ENCODE results near the gene STUM. TPM values are rescaled to one million over a fixed set of nuclear protein-coding genes. Genes with fewer than 3 reads are reported as not detected.
"Not testable (repeated sequence)": the region's sequence is repeated elsewhere in the genome, so short reads cannot be mapped to it uniquely, and the experiment has no call there.

Gene STUM
- total RNA-seq, 1 donor, result under 0.01 TPM

DNA sequence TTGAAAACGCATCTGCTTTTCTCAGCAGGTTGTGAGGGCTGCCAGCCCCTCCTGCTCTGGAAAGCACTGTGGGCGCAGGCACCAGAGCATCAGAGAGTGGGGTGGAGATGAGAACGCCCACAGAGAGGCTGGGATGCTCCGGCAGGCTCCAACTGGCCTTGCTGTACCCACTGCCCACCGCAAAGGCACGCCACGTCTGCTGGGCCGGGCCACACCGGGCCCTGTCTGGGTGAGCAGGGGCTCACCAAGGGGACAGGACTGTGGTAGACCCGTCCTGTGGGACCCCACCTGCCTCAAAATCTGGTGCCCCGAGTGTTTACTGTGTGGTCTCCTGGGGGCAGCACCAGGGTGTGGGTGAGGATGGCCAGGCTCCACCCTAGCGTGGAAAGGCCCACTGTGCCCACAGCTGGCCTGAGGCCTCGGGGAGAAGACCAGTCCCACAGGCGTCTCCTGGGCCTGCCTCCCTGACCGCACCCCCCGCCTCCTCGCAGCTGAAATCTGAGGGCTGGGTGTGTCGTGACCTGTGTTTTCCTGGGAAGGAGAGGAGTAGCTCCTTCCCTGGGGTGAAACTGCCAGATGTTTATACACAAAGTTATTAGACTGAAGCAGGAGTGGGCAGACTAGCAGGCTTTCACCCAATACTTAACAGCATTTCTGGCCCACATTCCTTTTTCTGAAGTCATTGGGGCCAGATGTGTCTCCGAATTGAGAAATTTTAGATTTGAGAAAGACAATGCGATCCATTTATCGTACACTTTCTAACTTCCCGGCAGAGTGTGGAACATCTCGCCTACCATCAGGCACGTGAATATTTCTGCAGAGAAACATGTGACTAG lies 53.8 kb downstream of the STUM start:
- DNase-seq (ENCODE audit: low read depth in 2 of 3, low spot score in 2 of 3), result no peak

- DNase-seq (ENCODE audit: low read depth in 2 of 3, low spot score in 2 of 3), result peak in 1 of 3 donors; percentile 18
These were observed 54.7 kb downstream of the STUM start for GRCh38 chr1:226603022-226603857.

GRCh38 chr1:226603858-226604559 lies 55.4 kb downstream of the STUM start:
- DNase-seq (ENCODE audit: low read depth in 2 of 3, low spot score in 2 of 3), result no peak

- no peak for DNase-seq (ENCODE audit: low read depth in 2 of 3, low spot score in 2 of 3)
These were observed 56.2 kb downstream of the STUM start for GRCh38 chr1:226604560-226605317.

DNA sequence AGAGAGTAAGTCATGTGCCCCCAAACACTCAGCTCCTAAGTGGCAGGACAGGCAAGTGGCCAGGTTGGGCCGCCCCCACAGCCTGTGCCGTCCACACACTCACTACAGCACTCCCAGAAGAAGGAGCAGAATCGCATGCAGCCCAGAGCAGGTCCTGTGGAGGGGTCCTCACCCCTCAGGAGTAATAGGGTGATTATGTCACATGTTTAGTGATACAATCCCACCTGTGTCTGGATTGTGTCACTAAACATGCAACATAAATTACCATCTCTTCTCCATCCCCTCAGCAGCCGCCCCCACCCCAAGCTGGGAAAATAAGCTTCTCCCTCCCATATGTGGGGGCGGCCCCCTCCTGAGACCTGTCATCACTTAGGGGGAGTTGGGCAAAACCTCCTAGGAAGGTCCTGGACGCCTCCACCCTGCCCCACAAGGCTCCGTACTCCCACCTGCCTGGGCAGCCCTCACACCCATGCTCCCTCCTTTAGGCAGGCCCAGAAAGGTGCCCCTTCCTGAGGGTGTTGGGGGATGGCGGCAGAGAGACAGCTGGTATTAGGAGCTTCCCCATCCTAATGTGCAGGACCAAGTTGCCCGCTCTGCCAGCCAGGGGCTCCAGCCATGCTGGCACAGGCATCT lies 56.9 kb downstream of the STUM start:
- DNase-seq (ENCODE audit: low read depth in 2 of 3, low spot score in 2 of 3), result no peak

GRCh38 chr1:226606311-226607267 lies 58.0 kb downstream of the STUM start:
- DNase-seq (ENCODE audit: low read depth in 2 of 3, low spot score in 2 of 3), result no peak

DNA sequence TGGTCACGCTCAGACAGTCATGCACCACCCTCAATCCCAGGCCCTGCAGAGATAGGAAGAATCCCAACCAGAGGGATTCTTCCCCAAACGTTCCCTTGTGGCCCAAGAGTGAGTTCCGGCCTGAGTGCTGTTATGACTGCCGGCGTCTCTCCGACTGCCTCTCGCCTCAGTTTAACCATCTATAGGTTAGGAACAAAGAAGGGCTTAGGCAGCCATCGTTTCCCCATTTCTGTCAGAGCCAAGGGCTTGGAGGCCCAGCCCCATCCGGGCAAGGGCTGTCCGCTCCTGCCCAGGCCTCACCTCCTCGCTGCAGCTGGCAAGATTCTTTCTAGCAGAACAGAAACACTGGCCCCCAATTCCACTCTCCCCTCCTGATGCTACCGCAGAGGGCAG lies 58.7 kb downstream of the STUM start:
- DNase-seq (ENCODE audit: low read depth in 2 of 3, low spot score in 2 of 3), result no peak

DNA sequence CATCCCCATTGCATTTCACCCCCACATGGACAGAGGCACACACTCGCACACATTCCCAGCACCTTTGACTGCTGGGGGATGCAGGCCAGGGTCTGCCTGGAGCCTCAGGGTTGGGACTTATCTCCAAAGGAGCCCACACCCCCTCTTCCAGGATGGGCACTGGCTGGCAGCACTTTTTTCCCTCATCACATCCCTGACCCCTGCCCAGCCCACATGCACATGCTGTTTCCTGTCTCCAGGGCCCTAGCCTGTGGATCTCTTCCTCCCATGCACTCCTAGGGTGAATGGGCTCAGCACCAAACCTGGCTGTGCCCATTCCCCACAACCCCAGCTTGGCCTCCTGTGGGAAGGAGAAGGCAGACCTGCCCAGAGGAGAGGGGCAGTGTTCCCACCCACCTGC lies 59.3 kb downstream of the STUM start:
- DNase-seq (ENCODE audit: low read depth in 2 of 3, low spot score in 2 of 3), result no peak

GRCh38 chr1:226608699-226609505 lies 60.3 kb downstream of the STUM start:
- peak; percentile 45 to 78 (median 73) for DNase-seq (ENCODE audit: low read depth in 2 of 3, low spot score in 2 of 3)

GRCh38 chr1:226609836-226610455 lies 61.4 kb downstream of the STUM start:
- no peak for DNase-seq (ENCODE audit: low read depth in 2 of 3, low spot score in 2 of 3)

DNA sequence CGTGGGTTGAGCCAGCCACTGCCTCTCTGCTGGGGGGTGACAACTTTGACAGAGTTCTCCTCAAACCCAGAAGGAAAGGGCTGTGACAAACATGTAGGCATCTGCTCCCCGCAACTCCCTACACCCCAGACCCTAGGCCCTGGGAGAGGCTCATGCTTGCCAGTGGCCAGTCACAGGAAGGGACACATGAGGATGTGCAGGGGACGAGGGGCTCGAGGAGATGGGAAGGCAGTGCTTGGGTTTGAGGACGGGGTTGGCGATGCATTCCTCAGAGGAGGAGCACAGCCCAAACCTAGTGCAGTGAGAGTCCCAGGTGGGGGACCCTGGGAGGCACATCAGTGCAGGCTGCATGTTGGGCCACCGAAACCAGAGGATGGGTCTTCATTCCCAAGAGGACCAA lies 62.1 kb downstream of the STUM start:
- DNase-seq (ENCODE audit: low read depth in 2 of 3, low spot score in 2 of 3), result no peak

DNA sequence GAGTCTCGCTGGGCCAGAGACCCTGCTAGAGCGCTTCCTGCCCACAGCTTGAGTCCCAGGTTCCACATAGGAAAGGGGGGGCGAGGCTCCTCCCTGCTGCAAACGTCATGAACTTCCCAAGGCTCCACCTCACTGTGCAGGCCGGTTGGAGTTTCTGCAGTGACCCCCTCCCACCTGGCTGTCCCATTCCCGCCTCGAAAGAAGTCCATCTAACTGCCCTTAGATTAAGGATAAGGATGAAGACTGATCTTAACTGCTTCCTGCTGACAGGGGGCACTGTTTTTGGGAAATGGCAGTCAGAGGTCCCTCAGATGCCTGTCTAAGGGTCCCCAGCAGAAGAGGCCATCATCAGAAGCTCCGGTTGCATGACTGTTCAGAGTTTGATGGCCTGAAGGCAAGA lies 62.7 kb downstream of the STUM start:
- no peak for DNase-seq (ENCODE audit: low read depth in 2 of 3, low spot score in 2 of 3)

DNA sequence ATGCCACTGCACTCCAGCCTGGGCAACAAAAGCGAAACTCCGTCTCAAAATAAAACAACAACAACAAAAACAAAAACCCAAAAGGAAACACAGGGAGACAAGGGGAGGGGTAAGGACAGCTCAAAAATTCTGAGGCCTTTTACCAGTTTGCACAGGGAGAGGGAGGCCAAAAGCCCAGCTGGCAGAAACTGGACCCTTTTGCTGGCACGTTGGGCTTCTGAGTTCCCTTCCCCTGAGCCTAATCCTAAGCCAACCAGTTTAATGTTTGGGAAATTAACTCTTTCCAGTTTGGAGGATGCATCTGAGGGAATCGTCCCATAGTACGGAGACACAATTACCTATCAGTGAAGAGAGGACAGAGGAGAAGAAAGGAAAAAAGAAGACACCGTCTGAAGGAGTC lies 63.4 kb downstream of the STUM start:
- not testable (repeated sequence) for DNase-seq (ENCODE audit: low read depth in 2 of 3, low spot score in 2 of 3)

DNA sequence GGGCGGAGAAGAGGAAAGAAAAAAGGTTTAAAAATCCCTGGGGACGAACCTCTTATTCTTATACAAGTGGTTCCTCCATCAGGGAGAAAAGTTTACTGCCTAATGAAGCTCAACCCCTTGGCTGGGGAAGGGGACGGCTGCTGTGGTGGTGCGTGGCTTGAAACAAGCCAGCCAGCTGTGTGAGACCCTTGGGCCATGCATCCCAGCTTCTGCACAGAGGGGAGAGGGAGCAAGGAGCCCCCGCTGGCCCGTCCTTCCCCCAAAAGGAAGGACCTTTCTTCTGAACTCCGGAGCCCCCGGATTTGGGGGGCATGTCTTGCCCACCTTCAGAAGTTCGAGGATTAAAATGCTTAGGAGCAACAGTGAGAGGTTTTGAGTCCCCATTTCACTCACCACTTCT lies 67.3 kb downstream of the STUM start:
- DNase-seq (ENCODE audit: low read depth in 2 of 3, low spot score in 2 of 3), result no peak

GRCh38 chr1:226616636-226617035 lies 68.1 kb downstream of the STUM start:
- DNase-seq (ENCODE audit: low read depth in 2 of 3, low spot score in 2 of 3), result no peak

DNA sequence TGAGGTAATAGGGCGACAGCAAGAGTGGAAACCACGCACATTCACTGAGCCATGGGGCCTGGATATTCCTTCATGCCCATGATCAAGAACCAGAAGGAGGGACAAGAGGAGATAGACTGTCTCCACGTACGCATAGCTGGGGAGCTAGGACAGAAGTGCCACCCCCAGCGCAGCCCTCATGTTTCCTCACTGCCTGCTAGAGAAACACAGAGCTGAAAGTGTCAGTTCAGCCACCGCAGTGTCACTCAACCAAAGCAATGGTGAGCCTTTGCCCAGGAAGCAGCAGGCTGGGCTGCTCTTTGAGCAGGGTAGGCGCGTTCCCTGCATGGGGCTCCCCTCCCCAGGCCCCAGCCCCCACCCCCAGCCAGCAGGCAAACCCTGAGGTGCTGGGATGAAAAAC lies 68.5 kb downstream of the STUM start:
- no peak for DNase-seq (ENCODE audit: low read depth in 2 of 3, low spot score in 2 of 3)

DNA sequence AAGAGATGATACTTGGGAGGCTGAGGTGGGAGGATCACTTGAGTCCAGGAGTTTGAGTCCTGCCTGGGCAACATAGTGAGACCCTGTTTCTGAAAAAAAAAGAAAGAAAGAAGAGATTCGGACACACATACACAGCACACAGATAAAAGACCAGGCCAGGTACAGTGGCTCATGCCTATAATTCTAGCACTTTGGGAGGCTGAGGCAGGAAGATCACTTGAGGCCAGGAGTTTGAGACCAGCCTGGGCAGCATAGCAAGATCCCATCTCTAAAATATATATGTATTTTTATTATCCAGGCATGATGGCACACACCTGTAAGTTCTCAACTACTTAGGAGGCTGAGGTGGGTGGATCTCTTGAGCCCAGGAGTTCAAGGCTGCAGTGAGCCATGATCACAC lies 69.2 kb downstream of the STUM start:
- DNase-seq (ENCODE audit: low read depth in 2 of 3, low spot score in 2 of 3), result not testable (repeated sequence)

GRCh38 chr1:226618380-226618779 lies 69.8 kb downstream of the STUM start:
- no peak for DNase-seq (ENCODE audit: low read depth in 2 of 3, low spot score in 2 of 3)
